HCT116 (cell line): ENCODE data around the gene CENPM.

Experiments
- CEBPB ChIP-seq: IDR thresholded peaks from 2 replicates; pipeline ENCODE4 v1.6.1; 2012; ENCODE audit warnings: low read depth
- CTCF ChIP-seq, 3 experiments: fragments of 200-600 bp in 1 of 3; sonication (generic) in 1 of 3; IDR thresholded peaks in 2 of 3; conservative IDR thresholded peaks in 1 of 3; 2 replicates each; pipeline ENCODE4 v1.5.1; 2012 to 2017; ENCODE audit warnings: low read depth in 2 of 3, low read length in 2 of 3, antibody characterized with exemption in 1 of 3, borderline replicate concordance in 1 of 3, control low read depth in 1 of 3, mild to moderate bottlenecking in 1 of 3, mixed read lengths in 1 of 3, mixed run types in 1 of 3, moderate library complexity in 1 of 3; ENCODE audit not compliant: insufficient read depth in 1 of 3
- EGR1 ChIP-seq: IDR thresholded peaks from 2 replicates; pipeline ENCODE4 v1.6.1; 2012; ENCODE audit warnings: low read depth
- ELF1 ChIP-seq: IDR thresholded peaks from 2 replicates; pipeline ENCODE4 v1.6.1; 2012; ENCODE audit warnings: low read depth, borderline replicate concordance
- EZH2 ChIP-seq: fragments of 200-600 bp; sonication (generic); IDR thresholded peaks from 2 replicates; pipeline ENCODE4 v1.6.1; 2017; ENCODE audit warnings: antibody characterized with exemption, mixed run types
- POLR2A ChIP-seq: IDR thresholded peaks from 2 replicates; pipeline ENCODE4 v1.7.0; 2011; ENCODE audit warnings: borderline replicate concordance; ENCODE audit not compliant: insufficient read depth, insufficient read length; ENCODE audit errors: extremely low read depth
- POLR2AphosphoS5 ChIP-seq: IDR thresholded peaks from 2 replicates; pipeline ENCODE4 v1.6.1; 2011; ENCODE audit warnings: mild to moderate bottlenecking, low read depth, low read length, moderate library complexity
- RAD21 ChIP-seq: IDR thresholded peaks from 2 replicates; pipeline ENCODE4 v1.6.1; 2012; ENCODE audit warnings: low read depth, mild to moderate bottlenecking
- REST ChIP-seq: IDR thresholded peaks from 2 replicates; pipeline ENCODE4 v1.6.1; 2012; ENCODE audit warnings: low read depth

- TF ChIP-seq REST (no peak), POLR2AphosphoS5 (no peak), CTCF (IDR thresholded peaks at IDR 0.05 in 2 of 3, conservative IDR thresholded peaks at IDR 0.05 in 1 of 3; ENCODE audit: borderline replicate concordance in 1 of 3, insufficient read depth in 1 of 3, low read depth in 2 of 3, low read length in 2 of 3) (no peak), CEBPB (no peak), ELF1 (no peak), EZH2 (no peak), RAD21 (no peak), EGR1 (no peak), POLR2A (no peak)
Measured at GRCh38 chr22:41970601-41971000, 23.6 kb upstream of the CENPM start.
